NT2/D1 (cell line): ENCODE measurements around the gene PRKN.

ENCODE experiments used
- DNase-seq: peaks from one replicate; pipeline ENCODE4 v3.0.0-alpha.2; 2011; ENCODE audit warnings: low read depth, low spot score
- H3K27me3 ChIP-seq: 2 replicates; pipeline ENCODE4 v1.6.0; 2011; ENCODE audit warnings: mild to moderate bottlenecking; ENCODE audit not compliant: insufficient read length, insufficient read depth
- H3K36me3 ChIP-seq: 2 replicates; pipeline ENCODE4 v1.6.1; 2011; ENCODE audit warnings: mild to moderate bottlenecking, low read length, mixed read lengths; ENCODE audit not compliant: insufficient read depth, insufficient read length
- H3K4me1 ChIP-seq: 2 replicates; pipeline ENCODE4 v1.5.1; 2011; ENCODE audit not compliant: insufficient read depth, insufficient read length
- H3K4me3 ChIP-seq: 2 replicates; pipeline ENCODE4 v1.5.1; 2011; ENCODE audit warnings: low read depth; ENCODE audit not compliant: insufficient read length
- H3K9ac ChIP-seq: 2 replicates; pipeline ENCODE4 v1.6.0; 2011; ENCODE audit warnings: low read depth; ENCODE audit not compliant: insufficient read length
- H3K9me3 ChIP-seq: 2 replicates; pipeline ENCODE4 v1.5.1; 2011; ENCODE audit warnings: mild to moderate bottlenecking, low read length; ENCODE audit not compliant: insufficient read depth
- SUZ12 ChIP-seq: IDR thresholded peaks from 2 replicates; pipeline ENCODE4 v1.6.1; 2011; ENCODE audit not compliant: insufficient read length, insufficient read depth; ENCODE audit errors: extremely low read depth
- YY1 ChIP-seq: IDR thresholded peaks from 2 replicates; pipeline ENCODE4 v1.6.1; 2011; ENCODE audit not compliant: insufficient read length, insufficient read depth
- ZNF274 ChIP-seq: IDR thresholded peaks from 2 replicates; pipeline ENCODE4 v1.6.1; 2011; ENCODE audit warnings: mild to moderate bottlenecking, low read depth, low read length

PRKN gene

GRCh38 chr6:161941565-161941964, 786.0 kb downstream of the PRKN start:
- no peak overlapping the region for H3K9ac ChIP-seq
- no peak overlapping the region for H3K4me3 ChIP-seq
- H3K4me1 ChIP-seq, result no peaks in the 10 kb centered on the region
- no peak for TF ChIP-seq ZNF274
- no peak for TF ChIP-seq YY1
- TF ChIP-seq SUZ12, result no peak
- no peaks in the 10 kb centered on the region for H3K36me3 ChIP-seq
- no peaks in the 10 kb centered on the region; the same call in 1 of the 2 replicates for H3K9me3 ChIP-seq
- no peak for DNase-seq
- H3K27me3 ChIP-seq, result no peaks in the 10 kb centered on the region

GRCh38 chr6:161940519-161940918, 787.0 kb downstream of the PRKN start:
- Histone ChIP-seq H3K9ac (no peak overlapping the region), H3K4me3 (no peak overlapping the region), H3K9me3 (no peaks in the 10 kb centered on the region; the same call in 1 of the 2 replicates), H3K36me3 (no peaks in the 10 kb centered on the region), H3K4me1 (no peaks in the 10 kb centered on the region), H3K27me3 (no peaks in the 10 kb centered on the region)
- TF ChIP-seq SUZ12 (no peak), ZNF274 (no peak), YY1 (no peak)
- no peak for DNase-seq

GRCh38 chr6:161926324-161926723, 801.2 kb downstream of the PRKN start:
- Histone ChIP-seq H3K4me3 (no peak overlapping the region), H3K9me3 (no peaks in the 10 kb centered on the region), H3K27me3 (no peaks in the 10 kb centered on the region), H3K36me3 (no peaks in the 10 kb centered on the region), H3K9ac (no peak overlapping the region), H3K4me1 (no peaks in the 10 kb centered on the region)
- no peak for DNase-seq
- TF ChIP-seq YY1, result no peak
- TF ChIP-seq SUZ12, result no peak
- no peak for TF ChIP-seq ZNF274

- Histone ChIP-seq H3K4me1 (no peaks in the 10 kb centered on the region), H3K4me3 (no peak overlapping the region), H3K27me3 (no peaks in the 10 kb centered on the region), H3K36me3 (no peaks in the 10 kb centered on the region), H3K9me3 (no peaks in the 10 kb centered on the region), H3K9ac (no peak overlapping the region)
- DNase-seq, result no peak
- TF ChIP-seq ZNF274 (no peak), YY1 (no peak), SUZ12 (no peak)
Observed at GRCh38 chr6:161924516-161925116, 803.0 kb downstream of the PRKN start.

- peak; percentile 38 for DNase-seq
- Histone ChIP-seq H3K27me3 (no peaks in the 10 kb centered on the region), H3K36me3 (no peaks in the 10 kb centered on the region), H3K4me1 (no peaks in the 10 kb centered on the region), H3K4me3 (no peak overlapping the region), H3K9me3 (no peaks in the 10 kb centered on the region), H3K9ac (no peak overlapping the region)
- TF ChIP-seq YY1, result no peak
- no peak for TF ChIP-seq SUZ12
- no peak for TF ChIP-seq ZNF274
Observed at GRCh38 chr6:161922631-161923119, 804.9 kb downstream of the PRKN start.

- Histone ChIP-seq H3K9me3 (no peaks in the 10 kb centered on the region), H3K4me3 (no peak overlapping the region), H3K36me3 (no peaks in the 10 kb centered on the region), H3K4me1 (no peaks in the 10 kb centered on the region), H3K27me3 (no peaks in the 10 kb centered on the region), H3K9ac (no peak overlapping the region)
- DNase-seq, result no peak
- TF ChIP-seq YY1, result no peak
- TF ChIP-seq SUZ12, result no peak
- TF ChIP-seq ZNF274, result no peak
Observed at GRCh38 chr6:161921602-161922395, 805.8 kb downstream of the PRKN start.

GRCh38 chr6:161919691-161920090, 807.9 kb downstream of the PRKN start:
- DNase-seq, result no peak
- Histone ChIP-seq H3K4me1 (no peaks in the 10 kb centered on the region), H3K9ac (no peak overlapping the region), H3K9me3 (no peaks in the 10 kb centered on the region), H3K36me3 (no peaks in the 10 kb centered on the region), H3K4me3 (no peak overlapping the region), H3K27me3 (no peaks in the 10 kb centered on the region)
- TF ChIP-seq SUZ12 (no peak), ZNF274 (no peak), YY1 (no peak)
